Measurements from ENCODE around the gene HID1. TPM values are rescaled to one million over a fixed set of nuclear protein-coding genes. Genes with fewer than 3 reads are reported as not detected.

HID1 gene
- polyA plus RNA-seq, 1 donor from 2014 or later: 26.6 TPM

GRCh38 chr17:75003957-75004355 is 31.4 kb upstream of the HID1 start:
- Histone ChIP-seq H3F3A (ENCODE audit: insufficient read depth, low read length, poor library complexity, severe bottlenecking) (no peaks in the 10 kb centered on the region), H3K9me2 (ENCODE audit: insufficient read depth, low read length) (no peaks in the 10 kb centered on the region), H3K79me2 (replicated peaks; ENCODE audit: insufficient read depth, low read length) (no peaks in the 10 kb centered on the region), H3K4me2 (ENCODE audit: low read length) (no peak overlapping the region), H3K9ac (ENCODE audit: low read length) (no peak overlapping the region), H3K4me3 (ENCODE audit: low read length) (no peak overlapping the region), H4K20me1 (ENCODE audit: insufficient read depth) (no peaks in the 10 kb centered on the region), H3K36me3 (ENCODE audit: insufficient read depth, low read length) (no peaks in the 10 kb centered on the region), H3K9me3 (ENCODE audit: low read length) (no peaks in the 10 kb centered on the region), H3K27ac (ENCODE audit: low read length) (no peak overlapping the region), H3K27me3 (ENCODE audit: insufficient read depth, low read depth, low read length) (no peaks in the 10 kb centered on the region), H2AFZ (ENCODE audit: low read depth, low read length) (no peak overlapping the region)
- TF ChIP-seq REST (IDR thresholded peaks at IDR 0.05; ENCODE audit: borderline replicate concordance) (no peak), MXI1 (conservative IDR thresholded peaks at IDR 0.05; ENCODE audit: poor library complexity, severe bottlenecking) (no peak), EZH2 (IDR thresholded peaks at IDR 0.05; ENCODE audit: borderline replicate concordance, insufficient read depth, low read length, poor library complexity, severe bottlenecking) (no peak), SMC3 (conservative IDR thresholded peaks at IDR 0.05; ENCODE audit: poor library complexity) (no peak), RAD21 (conservative IDR thresholded peaks at IDR 0.05) (no peak), EP300 (conservative IDR thresholded peaks at IDR 0.05; ENCODE audit: poor library complexity, severe bottlenecking) (no peak), TAF1 (IDR thresholded peaks at IDR 0.05; ENCODE audit: low read depth) (no peak), POLR2AphosphoS5 (IDR thresholded peaks at IDR 0.05) (no peak), CTCF (IDR thresholded peaks at IDR 0.05; ENCODE audit: poor library complexity, severe bottlenecking) (no peak)

- no peaks in the 10 kb centered on the region for H3K36me3 ChIP-seq (ENCODE audit: insufficient read depth, low read length)
- H3K9me3 ChIP-seq (ENCODE audit: low read length): no peaks in the 10 kb centered on the region
- no peak overlapping the region for H3K9ac ChIP-seq (ENCODE audit: low read length)
- H3F3A ChIP-seq (ENCODE audit: insufficient read depth, low read length, poor library complexity, severe bottlenecking): no peaks in the 10 kb centered on the region
- no peak overlapping the region for H3K4me2 ChIP-seq (ENCODE audit: low read length)
- no peak overlapping the region for H3K27ac ChIP-seq (ENCODE audit: low read length)
- no peaks in the 10 kb centered on the region for H3K27me3 ChIP-seq (ENCODE audit: insufficient read depth, low read depth, low read length)
- no peaks in the 10 kb centered on the region for H4K20me1 ChIP-seq (ENCODE audit: insufficient read depth)
- H3K9me2 ChIP-seq (ENCODE audit: insufficient read depth, low read length): no peaks in the 10 kb centered on the region
- no peak overlapping the region for H2AFZ ChIP-seq (ENCODE audit: low read depth, low read length)
- TF ChIP-seq TAF1 (IDR thresholded peaks at IDR 0.05; ENCODE audit: low read depth): no peak
- no peak for TF ChIP-seq EZH2 (IDR thresholded peaks at IDR 0.05; ENCODE audit: borderline replicate concordance, insufficient read depth, low read length, poor library complexity, severe bottlenecking)
- no peak for TF ChIP-seq EP300 (conservative IDR thresholded peaks at IDR 0.05; ENCODE audit: poor library complexity, severe bottlenecking)
- no peak for TF ChIP-seq REST (IDR thresholded peaks at IDR 0.05; ENCODE audit: borderline replicate concordance)
- no peak for TF ChIP-seq MXI1 (conservative IDR thresholded peaks at IDR 0.05; ENCODE audit: poor library complexity, severe bottlenecking)
- no peak for TF ChIP-seq SMC3 (conservative IDR thresholded peaks at IDR 0.05; ENCODE audit: poor library complexity)
- TF ChIP-seq RAD21 (conservative IDR thresholded peaks at IDR 0.05): no peak
- no peak overlapping the region for H3K4me3 ChIP-seq (ENCODE audit: low read length)
- no peaks in the 10 kb centered on the region for H3K79me2 ChIP-seq (replicated peaks; ENCODE audit: insufficient read depth, low read length)
Observed at GRCh38 chr17:75003070-75003956, 30.8 kb upstream of the HID1 start.

Data from neural cell (in vitro differentiated cells).